ENCODE data around the gene PHLDA1.

GRCh38 chr12:75976113-75976512 lies 55.5 kb downstream of the PHLDA1 start:
- TF ChIP-seq BMI1 (IDR thresholded peaks at IDR 0.05; ENCODE audit: low read length) (no peak), HDAC6 (IDR thresholded peaks at IDR 0.05; ENCODE audit: low read depth, low read length) (no peak), TAF1 (IDR thresholded peaks at IDR 0.05; ENCODE audit: control insufficient read depth, extremely low read depth, insufficient read depth, low read length, severe bottlenecking) (no peak)
- TF ChIP-seq, protein P1, sequence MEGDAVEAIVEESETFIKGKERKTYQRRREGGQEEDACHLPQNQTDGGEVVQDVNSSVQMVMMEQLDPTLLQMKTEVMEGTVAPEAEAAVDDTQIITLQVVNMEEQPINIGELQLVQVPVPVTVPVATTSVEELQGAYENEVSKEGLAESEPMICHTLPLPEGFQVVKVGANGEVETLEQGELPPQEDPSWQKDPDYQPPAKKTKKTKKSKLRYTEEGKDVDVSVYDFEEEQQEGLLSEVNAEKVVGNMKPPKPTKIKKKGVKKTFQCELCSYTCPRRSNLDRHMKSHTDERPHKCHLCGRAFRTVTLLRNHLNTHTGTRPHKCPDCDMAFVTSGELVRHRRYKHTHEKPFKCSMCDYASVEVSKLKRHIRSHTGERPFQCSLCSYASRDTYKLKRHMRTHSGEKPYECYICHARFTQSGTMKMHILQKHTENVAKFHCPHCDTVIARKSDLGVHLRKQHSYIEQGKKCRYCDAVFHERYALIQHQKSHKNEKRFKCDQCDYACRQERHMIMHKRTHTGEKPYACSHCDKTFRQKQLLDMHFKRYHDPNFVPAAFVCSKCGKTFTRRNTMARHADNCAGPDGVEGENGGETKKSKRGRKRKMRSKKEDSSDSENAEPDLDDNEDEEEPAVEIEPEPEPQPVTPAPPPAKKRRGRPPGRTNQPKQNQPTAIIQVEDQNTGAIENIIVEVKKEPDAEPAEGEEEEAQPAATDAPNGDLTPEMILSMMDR (IDR thresholded peaks at IDR 0.05 in 2 of 3, conservative IDR thresholded peaks at IDR 0.05 in 1 of 3; ENCODE audit: insufficient read depth in 2 of 3, low read depth in 1 of 3, low read length in 3 of 3) = no peak
- TF ChIP-seq, protein P2, sequence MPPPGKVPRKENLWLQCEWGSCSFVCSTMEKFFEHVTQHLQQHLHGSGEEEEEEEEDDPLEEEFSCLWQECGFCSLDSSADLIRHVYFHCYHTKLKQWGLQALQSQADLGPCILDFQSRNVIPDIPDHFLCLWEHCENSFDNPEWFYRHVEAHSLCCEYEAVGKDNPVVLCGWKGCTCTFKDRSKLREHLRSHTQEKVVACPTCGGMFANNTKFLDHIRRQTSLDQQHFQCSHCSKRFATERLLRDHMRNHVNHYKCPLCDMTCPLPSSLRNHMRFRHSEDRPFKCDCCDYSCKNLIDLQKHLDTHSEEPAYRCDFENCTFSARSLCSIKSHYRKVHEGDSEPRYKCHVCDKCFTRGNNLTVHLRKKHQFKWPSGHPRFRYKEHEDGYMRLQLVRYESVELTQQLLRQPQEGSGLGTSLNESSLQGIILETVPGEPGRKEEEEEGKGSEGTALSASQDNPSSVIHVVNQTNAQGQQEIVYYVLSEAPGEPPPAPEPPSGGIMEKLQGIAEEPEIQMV (tag; conservative IDR thresholded peaks at IDR 0.05; ENCODE audit: low read depth) = no peak

All from K562 (cell line).